ENCODE results near the gene TNS4.

The TNS4 gene

GRCh38 chr17:40452216-40452787 lies 49.1 kb downstream of the TNS4 start:
- H3K4me3 ChIP-seq (replicated peaks in 1 of 2; ENCODE audit: low read depth in 2 of 2, low read length in 2 of 2), result no peak overlapping the region
- DNase-seq (ENCODE audit: low read depth in 2 of 2), result peak; percentile 91 to 96

DNA sequence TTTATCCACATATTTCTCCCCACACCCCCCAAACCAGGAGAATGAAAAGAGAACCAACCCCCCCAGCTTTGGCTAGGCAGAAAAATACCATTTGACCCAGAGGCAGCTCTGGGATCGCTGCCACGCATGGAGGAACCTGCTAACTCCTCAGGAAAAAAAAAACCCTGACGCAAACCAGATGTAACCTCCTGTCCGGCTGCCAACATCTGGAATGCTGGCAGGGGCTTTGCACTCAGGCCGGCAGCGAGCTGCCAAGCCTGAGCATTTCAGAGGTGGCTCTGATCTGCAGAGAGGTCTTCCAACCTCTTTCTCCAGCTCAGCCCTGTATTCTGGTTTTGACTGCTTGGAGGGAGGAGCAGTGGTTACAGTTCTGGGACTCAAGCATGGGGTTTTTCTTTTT lies 50.0 kb downstream of the TNS4 start:
- TF ChIP-seq, protein P1, sequence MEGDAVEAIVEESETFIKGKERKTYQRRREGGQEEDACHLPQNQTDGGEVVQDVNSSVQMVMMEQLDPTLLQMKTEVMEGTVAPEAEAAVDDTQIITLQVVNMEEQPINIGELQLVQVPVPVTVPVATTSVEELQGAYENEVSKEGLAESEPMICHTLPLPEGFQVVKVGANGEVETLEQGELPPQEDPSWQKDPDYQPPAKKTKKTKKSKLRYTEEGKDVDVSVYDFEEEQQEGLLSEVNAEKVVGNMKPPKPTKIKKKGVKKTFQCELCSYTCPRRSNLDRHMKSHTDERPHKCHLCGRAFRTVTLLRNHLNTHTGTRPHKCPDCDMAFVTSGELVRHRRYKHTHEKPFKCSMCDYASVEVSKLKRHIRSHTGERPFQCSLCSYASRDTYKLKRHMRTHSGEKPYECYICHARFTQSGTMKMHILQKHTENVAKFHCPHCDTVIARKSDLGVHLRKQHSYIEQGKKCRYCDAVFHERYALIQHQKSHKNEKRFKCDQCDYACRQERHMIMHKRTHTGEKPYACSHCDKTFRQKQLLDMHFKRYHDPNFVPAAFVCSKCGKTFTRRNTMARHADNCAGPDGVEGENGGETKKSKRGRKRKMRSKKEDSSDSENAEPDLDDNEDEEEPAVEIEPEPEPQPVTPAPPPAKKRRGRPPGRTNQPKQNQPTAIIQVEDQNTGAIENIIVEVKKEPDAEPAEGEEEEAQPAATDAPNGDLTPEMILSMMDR (IDR thresholded peaks at IDR 0.05; ENCODE audit: low read depth, low read length), result no peak
- no peak overlapping the region for H3K4me3 ChIP-seq (replicated peaks in 1 of 2; ENCODE audit: low read depth in 2 of 2, low read length in 2 of 2)
- peak; percentile 87 to 98 for DNase-seq (ENCODE audit: low read depth in 2 of 2)

More at GRCh38 chr17:40452216-40452787, 49.1 kb downstream of the TNS4 start:
- TF ChIP-seq, protein P1 (IDR thresholded peaks at IDR 0.05; ENCODE audit: low read depth, low read length), result no peak

DNA sequence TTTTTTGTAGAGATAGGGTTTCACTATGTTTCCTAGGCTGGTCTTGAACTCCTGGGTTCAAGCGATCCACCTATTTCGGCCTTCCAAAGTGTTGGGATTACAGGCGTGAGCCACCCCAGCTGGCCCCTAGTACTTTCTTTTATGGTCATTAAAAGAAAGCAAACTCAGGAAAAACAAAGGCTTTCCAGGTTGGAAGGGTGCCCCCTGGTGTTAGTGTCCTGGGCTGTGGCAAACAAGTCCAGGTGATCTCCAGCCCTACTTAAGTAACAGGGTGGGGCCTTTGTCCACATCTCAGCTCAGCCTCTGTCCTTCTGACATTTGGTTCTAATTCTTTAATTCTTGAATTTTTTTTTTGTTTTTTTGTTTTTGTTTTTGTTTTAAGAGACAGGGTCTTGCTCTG lies 51.2 kb downstream of the TNS4 start:
- no peak overlapping the region for H3K4me3 ChIP-seq (replicated peaks in 1 of 2; ENCODE audit: low read depth in 2 of 2, low read length in 2 of 2)
- DNase-seq (ENCODE audit: low read depth in 2 of 2), result peak; percentile 65 to 69
- TF ChIP-seq, protein P1 (IDR thresholded peaks at IDR 0.05; ENCODE audit: low read depth, low read length), result peak; percentile 74

DNA sequence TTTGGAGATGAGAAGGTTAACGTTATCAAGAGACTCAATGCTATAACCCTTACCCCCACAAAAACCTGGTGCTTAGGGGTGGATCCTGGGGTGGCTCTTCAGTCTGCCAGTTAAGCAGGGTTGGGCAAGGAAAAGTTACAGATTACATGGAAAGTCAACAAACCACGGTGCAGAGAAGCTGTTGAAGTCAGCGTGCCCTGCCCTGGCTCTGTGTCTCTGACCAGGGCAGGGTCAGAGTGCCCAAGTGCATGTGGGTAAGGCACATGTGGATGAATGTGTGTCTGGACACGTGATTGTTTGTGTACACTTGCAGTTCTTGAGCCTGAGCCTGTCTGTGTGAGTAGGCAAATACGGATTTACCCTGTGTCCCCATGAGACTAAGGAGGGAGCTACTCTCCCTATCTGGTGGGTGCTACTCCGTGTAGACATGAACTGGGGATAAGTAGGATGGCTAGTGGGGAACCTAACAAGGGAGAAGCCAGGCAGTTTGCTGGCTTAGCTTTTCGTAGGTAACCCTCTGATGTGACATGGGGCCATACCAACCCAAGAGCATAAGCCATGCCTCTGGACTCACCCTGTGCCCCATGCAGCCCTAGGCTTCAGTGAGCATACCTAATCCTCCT lies 52.7 kb downstream of the TNS4 start:
- TF ChIP-seq, protein P1 (IDR thresholded peaks at IDR 0.05; ENCODE audit: low read depth, low read length), result no peak
- peak overlapping the region in 1 of 2 donors; percentile 98 for H3K4me3 ChIP-seq (replicated peaks in 1 of 2; ENCODE audit: low read depth in 2 of 2, low read length in 2 of 2)
- peak; percentile 38 to 43 for DNase-seq (ENCODE audit: low read depth in 2 of 2)

DNA sequence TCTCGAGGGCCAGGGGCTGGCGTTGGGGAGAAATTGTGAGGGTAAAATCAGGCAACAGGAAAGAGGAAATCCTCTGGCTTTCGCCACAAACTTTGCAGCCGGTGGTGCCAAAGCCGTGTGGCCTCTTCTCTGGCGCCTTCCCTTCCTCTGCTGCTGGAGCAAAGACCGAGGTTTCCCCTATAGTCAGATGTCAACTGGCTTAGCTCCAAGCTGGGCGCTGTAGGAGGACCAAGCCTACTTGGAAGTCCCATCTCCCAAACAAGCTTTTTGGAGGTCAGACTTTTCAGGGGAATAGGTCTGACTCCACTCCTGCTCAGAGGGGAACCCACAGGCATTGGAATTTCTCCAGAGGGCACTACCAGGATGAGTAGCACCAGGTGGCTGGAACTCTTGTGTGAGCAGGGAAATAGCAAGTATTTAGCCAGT lies 53.2 kb downstream of the TNS4 start:
- peak overlapping the region; percentile 94 to 98 for H3K4me3 ChIP-seq (replicated peaks in 1 of 2; ENCODE audit: low read depth in 2 of 2, low read length in 2 of 2)
- peak; percentile 34 to 68 for DNase-seq (ENCODE audit: low read depth in 2 of 2)
- TF ChIP-seq, protein P1 (IDR thresholded peaks at IDR 0.05; ENCODE audit: low read depth, low read length), result no peak

- TF ChIP-seq, protein P1 (IDR thresholded peaks at IDR 0.05; ENCODE audit: low read depth, low read length), result no peak
- peak in 1 of 2 donors; percentile 27 for DNase-seq (ENCODE audit: low read depth in 2 of 2)
- H3K4me3 ChIP-seq (replicated peaks in 1 of 2; ENCODE audit: low read depth in 2 of 2, low read length in 2 of 2), result peak overlapping the region; percentile 94 to 98
Measured at GRCh38 chr17:40447806-40448205, 53.6 kb downstream of the TNS4 start.

All from cardiac fibroblast (primary cell).